Measurements from ENCODE around the gene CHAF1A.

The CHAF1A gene

DNA sequence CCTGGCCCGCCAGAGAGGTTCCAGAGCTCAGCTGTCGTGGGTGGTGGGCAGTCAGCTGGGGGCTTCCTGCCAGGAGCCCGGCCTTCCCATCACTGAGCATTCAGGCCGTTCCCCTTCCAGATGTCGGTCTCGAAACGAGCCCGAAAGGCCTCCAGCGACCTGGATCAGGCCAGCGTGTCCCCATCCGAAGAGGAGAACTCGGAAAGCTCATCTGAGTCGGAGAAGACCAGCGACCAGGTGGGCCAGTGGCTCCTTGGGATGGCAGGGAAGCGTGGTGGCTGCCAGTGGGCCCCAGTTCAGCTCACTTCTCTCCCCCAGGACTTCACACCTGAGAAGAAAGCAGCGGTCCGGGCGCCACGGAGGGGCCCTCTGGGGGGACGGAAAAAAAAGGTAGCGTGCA lies 89.0 kb downstream of the CHAF1A start (continued):
- TF ChIP-seq ZNF513 (tag by site-specific recombination; IDR thresholded peaks at IDR 0.05) (no peak), ZNF621 (tag by site-specific recombination; IDR thresholded peaks at IDR 0.05) (no peak), ZNF747 (tag by site-specific recombination; IDR thresholded peaks at IDR 0.05) (no peak), ZFP69B (tag by site-specific recombination; IDR thresholded peaks at IDR 0.05) (no peak), OVOL3 (tag by site-specific recombination; IDR thresholded peaks at IDR 0.05) (no peak)

GRCh38 chr19:4492337-4493103 lies 90.1 kb downstream of the CHAF1A start:
- TF ChIP-seq ZBTB26 (tag by site-specific recombination; optimal IDR thresholded peaks at IDR 0.05) (peak; percentile 10), ZNF248 (tag by site-specific recombination; IDR thresholded peaks at IDR 0.05) (no peak), ZNF391 (tag by site-specific recombination; IDR thresholded peaks at IDR 0.05; ENCODE audit: borderline replicate concordance, low read depth) (0 out of 2 replicates have a peak, but pooled peaks have one; percentile 20), ZNF561 (tag by site-specific recombination; IDR thresholded peaks at IDR 0.05; ENCODE audit: borderline replicate concordance) (no peak)
- ChIA-PET POLR2A (no interaction called here), CTCF (no interaction called here)
- Histone ChIP-seq H3K27ac (ENCODE audit: extremely low read depth, low read depth, low read length) (no peak overlapping the region), H3K36me3 (ENCODE audit: control insufficient read depth in 2 of 2, insufficient read depth in 1 of 2, low read length in 2 of 2) (peaks cover 42 to 89% of the 10 kb centered on the region in 2 experiments; a peak in 2 of 3 replicates), H3K4me3 (ENCODE audit: low read depth, low read length) (no peak overlapping the region), H3K9me3 (ENCODE audit: control insufficient read depth, insufficient read depth, low read depth, low read length) (no peaks in the 10 kb centered on the region), H3K4me1 (ENCODE audit: control insufficient read depth, insufficient read depth, low read length) (no peaks in the 10 kb centered on the region)

Measured in HEK293 (cell line).